ENCODE results near the gene DGCR8. TPM values are rescaled to one million over a fixed set of nuclear protein-coding genes. Genes with fewer than 3 reads are reported as not detected.

Gene DGCR8
- total RNA-seq, 4 donors from 2014 or later, result 13.2 to 56.2 (median 33.5) TPM

DNA sequence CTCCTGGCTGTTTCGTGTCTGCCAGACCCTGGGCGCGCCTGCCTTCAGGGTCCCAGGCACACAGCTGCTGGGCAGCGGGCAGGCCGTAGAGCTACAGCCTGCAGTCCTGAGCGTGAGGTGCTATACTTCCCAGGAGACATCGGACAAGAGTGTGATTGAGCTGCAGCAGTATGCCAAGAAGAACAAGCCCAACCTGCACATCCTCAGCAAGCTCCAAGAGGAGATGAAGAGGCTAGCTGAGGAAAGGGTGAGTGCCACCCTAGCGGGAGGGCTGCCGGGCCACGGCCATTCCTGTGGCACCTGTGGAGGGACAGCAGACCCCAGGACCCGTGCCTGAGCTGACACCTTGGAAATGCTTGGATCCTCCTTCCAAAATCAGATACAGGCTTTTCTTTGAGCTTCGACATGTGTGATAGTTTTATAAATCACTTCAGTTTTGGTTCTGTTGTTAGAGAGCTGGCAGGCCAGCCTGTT is 28.8 kb downstream of the DGCR8 start:
- no peak for DNase-seq
- Histone ChIP-seq H3K27me3 (no peaks in the 10 kb centered on the region), H3K4me3 (no peak overlapping the region), H3K36me3 (no peaks in the 10 kb centered on the region), H3K9me3 (no peaks in the 10 kb centered on the region), H3K27ac (no peak overlapping the region), H3K4me1 (no peaks in the 10 kb centered on the region)
- TF ChIP-seq POLR2A (IDR thresholded peaks at IDR 0.05), result no peak
- TF ChIP-seq, protein P1, sequence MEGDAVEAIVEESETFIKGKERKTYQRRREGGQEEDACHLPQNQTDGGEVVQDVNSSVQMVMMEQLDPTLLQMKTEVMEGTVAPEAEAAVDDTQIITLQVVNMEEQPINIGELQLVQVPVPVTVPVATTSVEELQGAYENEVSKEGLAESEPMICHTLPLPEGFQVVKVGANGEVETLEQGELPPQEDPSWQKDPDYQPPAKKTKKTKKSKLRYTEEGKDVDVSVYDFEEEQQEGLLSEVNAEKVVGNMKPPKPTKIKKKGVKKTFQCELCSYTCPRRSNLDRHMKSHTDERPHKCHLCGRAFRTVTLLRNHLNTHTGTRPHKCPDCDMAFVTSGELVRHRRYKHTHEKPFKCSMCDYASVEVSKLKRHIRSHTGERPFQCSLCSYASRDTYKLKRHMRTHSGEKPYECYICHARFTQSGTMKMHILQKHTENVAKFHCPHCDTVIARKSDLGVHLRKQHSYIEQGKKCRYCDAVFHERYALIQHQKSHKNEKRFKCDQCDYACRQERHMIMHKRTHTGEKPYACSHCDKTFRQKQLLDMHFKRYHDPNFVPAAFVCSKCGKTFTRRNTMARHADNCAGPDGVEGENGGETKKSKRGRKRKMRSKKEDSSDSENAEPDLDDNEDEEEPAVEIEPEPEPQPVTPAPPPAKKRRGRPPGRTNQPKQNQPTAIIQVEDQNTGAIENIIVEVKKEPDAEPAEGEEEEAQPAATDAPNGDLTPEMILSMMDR (IDR thresholded peaks at IDR 0.05), result no peak
- intact Hi-C loops (cut with DNase I; ENCODE audit: low total_unique reads), result no loop called here

GRCh38 chr22:20109411-20110358 is 29.6 kb downstream of the DGCR8 start:
- Histone ChIP-seq H3K4me3 (no peak overlapping the region), H3K27me3 (no peaks in the 10 kb centered on the region), H3K9me3 (no peaks in the 10 kb centered on the region), H3K4me1 (no peaks in the 10 kb centered on the region), H3K27ac (no peak overlapping the region), H3K36me3 (no peaks in the 10 kb centered on the region)
- intact Hi-C loops (cut with DNase I; ENCODE audit: low total_unique reads), result loop anchor here (10.0 kb wide), 1 partner anchor 135 kb away; no protein-coding TSS in a partner anchor
- TF ChIP-seq, protein P1 (IDR thresholded peaks at IDR 0.05), result no peak
- TF ChIP-seq POLR2A (IDR thresholded peaks at IDR 0.05), result no peak
- no peak for DNase-seq

DNA sequence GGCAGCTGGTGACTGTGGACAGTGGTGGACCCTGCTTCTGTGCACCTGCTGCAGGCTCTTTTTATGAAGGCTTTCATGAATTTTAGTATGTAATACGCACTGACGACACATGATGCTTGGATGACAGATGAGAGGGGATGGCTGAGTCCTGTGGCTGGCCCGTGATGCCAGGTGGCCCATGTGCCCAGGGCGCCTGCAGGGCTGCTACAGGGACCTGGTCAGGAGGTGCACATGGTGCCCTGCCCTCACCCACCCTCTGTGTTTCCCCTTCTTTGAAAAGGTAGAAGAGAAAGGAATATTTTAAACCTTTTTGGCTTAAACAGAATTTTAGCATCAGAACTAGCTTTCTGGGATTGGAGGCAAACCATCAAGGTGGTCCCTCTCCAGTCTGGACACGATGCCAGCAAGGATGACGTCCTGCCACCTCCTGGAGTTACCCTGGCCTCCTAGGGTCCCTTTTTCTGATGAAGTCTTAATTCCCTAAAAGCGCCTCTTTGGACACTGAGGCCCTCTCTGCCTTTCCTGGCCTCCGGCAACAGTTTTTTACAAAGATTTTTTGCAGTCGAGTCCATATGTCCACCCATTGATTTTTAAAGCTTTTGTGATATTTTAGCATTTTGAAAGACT is 30.4 kb downstream of the DGCR8 start:
- no peak for TF ChIP-seq POLR2A (IDR thresholded peaks at IDR 0.05)
- TF ChIP-seq, protein P1 (IDR thresholded peaks at IDR 0.05), result no peak
- intact Hi-C loops (cut with DNase I; ENCODE audit: low total_unique reads), result loop anchor here (10.0 kb wide), 1 partner anchor 136 kb away; no protein-coding TSS in a partner anchor
- H3K36me3 ChIP-seq, result no peaks in the 10 kb centered on the region

DNA sequence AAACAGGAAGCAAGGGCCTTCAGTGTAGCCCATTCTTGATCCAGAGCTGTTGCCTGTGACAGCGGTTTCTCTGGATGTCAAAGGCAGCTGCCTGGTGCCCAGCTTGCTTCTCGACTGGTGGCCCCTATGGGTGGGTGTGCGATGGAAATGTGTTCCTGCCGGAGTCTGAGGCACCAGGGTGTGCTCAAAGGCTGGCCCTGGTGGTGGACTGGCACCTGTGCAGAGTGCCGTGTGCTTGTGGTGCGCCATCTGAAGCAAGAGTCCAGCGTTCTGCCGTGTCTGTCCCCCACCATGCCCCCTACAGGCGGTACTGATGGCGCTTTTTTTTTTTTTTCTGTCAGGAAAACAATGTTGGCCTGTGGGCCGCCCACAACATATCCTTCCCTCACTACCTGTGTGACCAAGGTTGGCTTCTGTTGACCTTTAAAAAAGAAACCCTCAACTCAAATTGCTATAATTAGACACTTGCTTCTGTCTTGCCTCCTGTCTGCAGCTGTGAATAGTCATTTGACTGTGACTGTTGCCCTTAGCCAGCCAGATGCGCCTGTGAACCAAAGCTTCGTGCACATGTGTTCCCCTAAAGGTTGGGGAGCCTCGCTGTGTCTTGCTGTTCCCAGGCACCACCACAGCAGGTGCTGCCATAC is 31.1 kb downstream of the DGCR8 start:
- intact Hi-C loops (cut with DNase I; ENCODE audit: low total_unique reads), result loop anchor here (10.0 kb wide), 1 partner anchor 136 kb away; no protein-coding TSS in a partner anchor
- TF ChIP-seq POLR2A (IDR thresholded peaks at IDR 0.05), result no peak
- TF ChIP-seq, protein P1 (IDR thresholded peaks at IDR 0.05), result no peak
- Histone ChIP-seq H3K4me3 (no peak overlapping the region), H3K4me1 (peaks cover 1 to 4% of the 10 kb centered on the region in 2 donors), H3K27me3 (no peaks in the 10 kb centered on the region), H3K27ac (no peak overlapping the region), H3K36me3 (no peaks in the 10 kb centered on the region), H3K9me3 (no peaks in the 10 kb centered on the region)
- DNase-seq, result no peak

More for the DNA sequence above, 30.4 kb downstream of the DGCR8 start:
- no peak for DNase-seq
- Histone ChIP-seq H3K27me3 (no peaks in the 10 kb centered on the region), H3K27ac (no peak overlapping the region), H3K4me3 (no peak overlapping the region), H3K4me1 (no peaks in the 10 kb centered on the region), H3K9me3 (no peaks in the 10 kb centered on the region)

Measured in uterus (tissue), 4 donors.